HG03439 (cell line): ENCODE results near the gene THSD4.

ENCODE experiments used
- ATAC-seq: cut with Tn5 transposase; IDR thresholded peaks from one replicate; pipeline ENCODE4 v1.9.1; 2021; ENCODE audit warnings: mild to moderate bottlenecking, moderate library complexity; ENCODE audit not compliant: unreplicated experiment

The THSD4 gene

GRCh38 chr15:71280206-71280605 is 164.9 kb downstream of the THSD4 start:
- no peak for ATAC-seq

- no peak for ATAC-seq
These were observed 166.0 kb downstream of the THSD4 start for GRCh38 chr15:71281256-71281655.

GRCh38 chr15:71282076-71282475 is 166.8 kb downstream of the THSD4 start:
- no peak for ATAC-seq

GRCh38 chr15:71288348-71288955 is 173.2 kb downstream of the THSD4 start:
- no peak for ATAC-seq

DNA sequence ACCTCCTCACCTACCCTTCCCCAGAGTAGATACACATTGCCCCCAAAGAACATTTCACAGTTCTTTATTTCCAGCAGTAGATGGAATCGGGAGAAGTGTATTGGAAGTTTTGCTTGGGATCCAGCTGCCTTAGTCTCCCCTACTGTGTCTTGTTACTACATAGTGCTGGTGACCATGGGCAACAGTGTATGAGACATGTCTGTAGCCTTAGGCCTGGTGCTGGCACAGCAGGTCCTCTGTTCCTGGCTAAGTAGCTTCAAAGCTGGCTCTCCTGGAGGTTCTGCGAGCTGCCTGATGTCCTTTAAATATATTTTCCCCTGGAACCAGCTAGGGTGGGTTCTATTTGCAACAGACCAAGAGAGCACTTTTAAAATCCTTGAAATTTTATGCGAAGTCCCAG is 174.7 kb downstream of the THSD4 start:
- no peak for ATAC-seq

DNA sequence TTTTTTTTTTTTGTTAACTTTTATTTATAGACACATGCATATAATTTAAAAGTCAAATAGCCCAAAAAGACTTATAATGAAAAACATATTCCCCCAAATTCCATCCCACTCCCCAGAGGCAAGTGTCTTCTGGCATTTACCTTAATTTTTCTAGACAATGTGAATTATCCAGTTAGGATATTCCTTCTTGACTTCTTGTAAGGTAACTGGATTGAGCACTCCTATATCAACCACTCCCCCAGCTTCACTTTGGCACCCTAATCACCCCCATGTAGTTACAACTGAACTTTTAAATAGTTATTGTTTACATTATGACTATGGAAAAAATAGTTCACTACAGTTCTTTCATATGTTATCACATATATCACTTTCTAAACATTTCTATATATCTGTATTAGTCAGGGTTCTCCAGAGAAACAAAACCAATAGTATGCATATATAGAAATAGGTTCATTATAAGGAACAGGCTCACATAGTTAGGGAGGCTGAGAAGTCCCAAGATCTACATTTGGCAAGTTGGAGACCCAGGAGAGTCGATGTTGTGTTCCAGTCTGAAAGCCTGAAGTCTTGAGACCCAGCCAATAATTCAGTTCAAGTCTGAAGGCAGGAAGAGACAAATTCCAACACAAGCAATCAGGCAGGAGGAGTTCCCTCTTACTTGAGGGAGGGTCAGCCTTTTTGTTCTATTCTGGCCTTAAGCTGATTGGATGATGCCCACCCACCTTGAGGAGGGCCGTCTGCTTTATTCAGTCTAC is 175.8 kb downstream of the THSD4 start:
- no peak for ATAC-seq

GRCh38 chr15:71291723-71292122 is 176.5 kb downstream of the THSD4 start:
- no peak for ATAC-seq

GRCh38 chr15:71293723-71294122 is 178.5 kb downstream of the THSD4 start:
- no peak for ATAC-seq

GRCh38 chr15:71294251-71294910 is 179.1 kb downstream of the THSD4 start:
- no peak for ATAC-seq

GRCh38 chr15:71294911-71295602 is 179.8 kb downstream of the THSD4 start:
- ATAC-seq = no peak

DNA sequence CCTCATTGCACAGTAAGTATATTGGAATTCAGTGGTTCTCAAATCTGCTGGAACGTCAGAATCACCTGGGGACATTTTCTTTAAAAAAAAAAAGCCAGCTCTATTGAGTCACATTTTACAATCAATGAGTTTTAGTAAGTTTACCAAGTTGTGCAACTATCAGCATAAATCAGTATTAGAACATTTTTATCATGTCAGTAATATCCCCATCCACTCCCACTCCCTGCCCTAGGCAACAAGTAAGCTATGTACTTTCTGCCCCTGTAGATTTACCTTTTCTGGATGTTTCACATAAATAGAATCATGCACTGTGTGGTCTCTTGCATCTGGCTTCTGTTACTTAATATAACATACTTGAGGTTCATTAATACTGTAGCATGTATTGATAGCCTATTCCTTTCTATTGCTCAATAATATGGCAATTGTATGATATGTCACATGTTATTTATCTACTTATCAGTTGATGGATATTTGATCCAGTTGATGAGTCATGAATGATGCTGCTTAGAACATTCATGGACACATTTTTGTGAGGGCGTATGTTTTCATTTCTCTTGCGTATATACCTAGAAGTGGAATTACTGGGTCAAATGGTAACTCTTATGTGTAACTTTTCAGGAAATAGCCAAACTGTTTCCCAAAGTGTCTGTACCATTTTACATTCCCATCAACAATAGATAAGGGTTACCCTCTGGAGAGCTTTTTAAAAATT is 180.5 kb downstream of the THSD4 start:
- no peak for ATAC-seq

GRCh38 chr15:71296315-71296679 is 181.0 kb downstream of the THSD4 start:
- ATAC-seq = no peak

- no peak for ATAC-seq
These were observed 186.8 kb downstream of the THSD4 start for GRCh38 chr15:71301958-71302621.

DNA sequence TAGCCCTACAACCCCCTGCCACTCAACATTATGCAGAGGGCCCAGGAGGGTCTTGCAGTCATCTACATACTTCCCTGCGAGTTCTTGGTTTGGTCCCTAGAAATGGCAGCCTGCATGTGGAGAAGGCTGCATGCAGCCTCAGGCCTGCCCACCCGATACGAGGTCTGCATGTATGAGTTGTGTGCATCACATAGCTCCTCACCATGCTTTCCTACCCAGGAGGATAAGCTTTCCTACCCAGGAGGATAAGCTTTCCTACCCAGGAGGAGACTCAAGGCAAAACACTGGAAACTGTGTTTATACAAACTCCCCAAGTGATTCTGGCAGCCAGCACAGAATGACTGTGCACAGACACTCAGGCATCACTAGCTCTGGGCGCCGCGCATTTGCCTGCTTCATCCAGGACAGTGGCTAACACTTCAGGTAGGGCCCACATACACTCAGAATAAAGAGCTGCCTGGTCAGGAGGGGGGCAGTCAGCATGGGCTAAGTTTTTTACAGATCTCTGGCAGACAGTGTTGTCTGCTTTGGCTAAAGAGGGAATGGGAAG is 187.7 kb downstream of the THSD4 start:
- ATAC-seq = no peak

DNA sequence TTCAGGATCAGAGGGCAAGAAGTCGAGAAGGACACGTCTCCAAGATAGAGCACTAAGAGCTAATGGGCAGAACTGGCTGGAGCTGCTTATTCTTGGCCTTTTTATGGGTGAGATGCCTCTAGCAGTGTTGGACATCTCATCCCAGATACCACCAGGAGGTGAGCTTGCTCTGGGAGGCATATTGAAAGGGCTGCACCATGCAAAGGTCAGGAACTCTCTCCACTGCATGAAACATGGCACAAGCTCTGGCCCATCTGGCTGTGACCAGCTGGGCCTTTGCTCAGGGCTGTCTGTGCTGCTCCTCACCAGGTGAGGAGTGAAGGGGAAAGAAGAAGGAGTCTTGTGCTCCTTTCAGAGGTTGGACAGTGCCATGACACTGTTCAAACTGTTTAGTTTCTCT is 188.7 kb downstream of the THSD4 start:
- ATAC-seq = no peak

- ATAC-seq = no peak
These were observed 189.4 kb downstream of the THSD4 start for GRCh38 chr15:71304681-71305080.

GRCh38 chr15:71306538-71306937 is 191.3 kb downstream of the THSD4 start:
- no peak for ATAC-seq

DNA sequence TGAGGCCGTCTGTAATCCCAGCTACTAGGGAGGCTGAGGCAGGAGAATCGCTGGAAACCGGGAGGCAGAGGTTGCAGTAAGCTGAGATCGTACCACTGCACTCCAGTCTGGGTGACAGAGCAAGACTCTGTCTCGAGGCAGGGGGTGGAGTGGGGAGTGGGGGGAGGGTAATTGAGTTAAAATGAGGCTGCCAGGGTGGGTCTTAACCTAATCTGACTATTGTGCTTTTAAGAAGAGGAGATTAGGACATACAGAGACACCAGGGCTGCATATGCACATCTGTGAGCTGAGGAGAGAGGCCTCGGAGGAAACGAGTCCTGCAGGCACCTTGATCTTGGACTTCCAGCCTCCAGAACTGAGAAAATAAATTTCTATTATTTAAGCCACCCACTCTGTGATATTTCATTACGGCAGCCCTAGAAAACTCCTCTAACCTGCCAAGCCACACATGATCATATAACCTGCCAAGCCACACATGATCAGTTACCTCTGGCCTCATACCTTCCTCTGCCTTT is 197.0 kb downstream of the THSD4 start:
- no peak for ATAC-seq

DNA sequence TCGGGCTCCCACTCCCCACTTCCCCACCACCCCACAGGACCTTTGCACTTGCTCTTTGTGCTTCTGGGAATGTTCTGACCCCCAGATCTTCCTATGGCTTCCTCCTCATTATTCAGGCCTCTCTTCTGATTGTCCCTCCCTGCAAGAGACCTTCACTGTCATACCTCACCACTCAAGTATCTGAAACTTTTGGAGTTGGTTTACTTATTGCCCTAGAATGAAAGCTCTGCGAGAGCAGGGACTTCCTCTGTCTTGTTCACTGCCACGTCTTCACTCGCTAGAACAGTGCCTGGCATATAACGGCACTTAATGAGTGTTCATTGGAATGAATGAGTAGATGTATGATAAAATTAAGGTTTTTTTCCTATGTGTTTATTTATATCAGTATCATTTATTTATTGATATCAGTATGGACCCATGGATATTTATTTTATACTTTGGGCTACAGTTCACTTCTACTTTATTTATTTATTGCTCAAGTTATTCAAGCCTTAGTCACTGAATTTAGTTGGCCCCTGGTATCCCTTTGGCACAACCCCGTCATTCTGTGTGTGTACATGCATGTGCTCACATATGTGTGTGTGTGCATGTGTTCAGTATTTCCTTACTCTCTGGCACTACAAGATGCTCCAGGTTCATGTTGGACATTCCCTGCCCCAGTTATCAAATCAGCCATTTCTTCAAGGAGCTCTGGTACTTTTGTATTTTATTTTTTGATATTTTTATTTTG is 197.6 kb downstream of the THSD4 start:
- no peak for ATAC-seq
